GM12878 (cell line): ENCODE results near the gene CPSF4L. TPM values are rescaled to one million over a fixed set of nuclear protein-coding genes. Genes with fewer than 3 reads are reported as not detected.

Experiments used
- ATAC-seq: fragments of 200-7000 bp; cut with Tn5 transposase; 3 replicates; pipeline ENCODE4 v1.9.1; 2020; ENCODE audit warnings: mild to moderate bottlenecking, moderate library complexity
- BruUV-seq: library from RNA; stranded (reverse); fragments of 400-500 nt; replicated peaks from 2 replicates; lab custom pipeline; 2021; lab: Mats Ljungman, UMichigan
- CTCF ChIA-PET: fragments of 300-600 bp; sonication (Branson Sonifier 250); formaldehyde crosslinking; extraction: SDS; loops from one replicate; lab custom pipeline; 2021; ENCODE audit warnings: inconsistent platforms; lab: Yijun Ruan, JAX
- POLR2A ChIA-PET: fragments of 350-600 bp; formaldehyde crosslinking; extraction: SDS; loops from one replicate; lab custom pipeline; 2021; ENCODE audit warnings: inconsistent platforms; lab: Charles Lee
- RAD21 ChIA-PET: fragments of 300-600 bp; sonication (Branson Sonifier 250); formaldehyde crosslinking; loops from one replicate; lab custom pipeline; 2023; ENCODE audit warnings: antibody characterized with exemption; ENCODE audit not compliant: unreplicated experiment; lab: Charles Lee
- SMC1A ChIA-PET: fragments of 300-600 bp; sonication (Branson Sonifier 250); formaldehyde crosslinking; loops from one replicate; lab custom pipeline; 2023; ENCODE audit not compliant: unreplicated experiment, uncharacterized antibody; lab: Charles Lee
- DNase-seq: peaks from one replicate; pipeline ENCODE4 v3.0.0-alpha.2; 2011; ENCODE audit warnings: low read depth, low spot score
- FAIRE-seq: peaks from 3 replicates; lab custom pipeline; 2011; peaks lifted over from hg19 to GRCh38; lab: Jason Lieb, UNC
- H2AFZ ChIP-seq: 2 replicates; pipeline ENCODE4 v1.6.0; 2011; ENCODE audit warnings: low read depth, low read length, control low read depth; ENCODE audit not compliant: control insufficient read depth
- H3K27ac ChIP-seq: 2 replicates; pipeline ENCODE4 v1.5.1; 2011; ENCODE audit warnings: control low read depth; ENCODE audit not compliant: control insufficient read depth, insufficient read depth
- H3K27me3 ChIP-seq, 2 experiments: replicated peaks in 1 of 2; 2 replicates each; pipeline versions ENCODE4 v1.6.0 to v1.6.1; 2011; ENCODE audit warnings: low read length in 1 of 2; ENCODE audit not compliant: control insufficient read depth in 2 of 2, insufficient read depth in 2 of 2
- H3K36me3 ChIP-seq, 2 experiments: 2 replicates each; pipeline ENCODE4 v1.5.1; 2011; ENCODE audit warnings: low read length in 1 of 2; ENCODE audit not compliant: control insufficient read depth in 2 of 2, insufficient read depth in 2 of 2
- H3K4me1 ChIP-seq: 2 replicates; pipeline ENCODE4 v1.6.1; 2011; ENCODE audit warnings: mild to moderate bottlenecking, low read length, moderate library complexity, mixed read lengths; ENCODE audit not compliant: control insufficient read depth, insufficient read depth
- H3K4me2 ChIP-seq: 2 replicates; pipeline ENCODE4 v1.6.0; 2011; ENCODE audit warnings: control low read depth; ENCODE audit not compliant: control insufficient read depth, insufficient read depth
- H3K4me3 ChIP-seq: fragments of 200-600 bp; sonication (generic); 2 replicates; pipeline ENCODE4 v1.5.1; 2016
- H3K79me2 ChIP-seq: 2 replicates; pipeline ENCODE4 v1.6.0; 2011; ENCODE audit warnings: low read length; ENCODE audit not compliant: control insufficient read depth, insufficient read depth
- H3K9ac ChIP-seq: 2 replicates; pipeline ENCODE4 v1.8.0; 2011; ENCODE audit warnings: low read length, control low read depth, mixed read lengths; ENCODE audit not compliant: control insufficient read depth, insufficient read depth
- H3K9me3 ChIP-seq: replicated peaks from 3 replicates; pipeline ENCODE4 v1.5.1; 2011; ENCODE audit warnings: mild to moderate bottlenecking, low read length; ENCODE audit not compliant: control insufficient read depth, insufficient read depth
- H4K20me1 ChIP-seq: 2 replicates; pipeline ENCODE4 v1.6.0; 2011; ENCODE audit not compliant: control insufficient read depth, insufficient read depth
- BCL11A ChIP-seq: IDR thresholded peaks from 2 replicates; pipeline ENCODE4 v1.6.1; 2011; ENCODE audit warnings: low read depth, low read length
- BRCA1 ChIP-seq: IDR thresholded peaks from 2 replicates; pipeline ENCODE4 v1.6.1; 2011; ENCODE audit warnings: low read depth, low read length, improper control_type of control experiment
- CBFB ChIP-seq: IDR thresholded peaks from 2 replicates; pipeline ENCODE4 v1.6.1; 2016; ENCODE audit warnings: antibody characterized with exemption, low read depth
- CBX5 ChIP-seq: sonication (generic); IDR thresholded peaks from 2 replicates; pipeline ENCODE4 v1.6.1; 2016; ENCODE audit warnings: low read depth, moderate library complexity, mild to moderate bottlenecking, inconsistent platforms
- FOXM1 ChIP-seq: IDR thresholded peaks from 2 replicates; pipeline ENCODE4 v1.6.1; 2012; ENCODE audit warnings: low read depth, mild to moderate bottlenecking, inconsistent platforms, low read length, moderate library complexity
- HSF1 ChIP-seq: fragments of 150-350 bp; IDR thresholded peaks from 2 replicates; pipeline ENCODE4 v1.6.1; 2014; ENCODE audit warnings: mild to moderate bottlenecking, low read depth, low read length
- KAT2A ChIP-seq: conservative IDR thresholded peaks from 2 replicates; pipeline ENCODE4 v1.6.1; 2011; ENCODE audit warnings: low read depth, low read length; ENCODE audit not compliant: control insufficient read depth
- MEF2A ChIP-seq: IDR thresholded peaks from 2 replicates; pipeline ENCODE4 v1.6.1; 2011; ENCODE audit warnings: low read depth, mild to moderate bottlenecking, low read length, moderate library complexity; ENCODE audit not compliant: insufficient read depth
- NFIC ChIP-seq: IDR thresholded peaks from 2 replicates; pipeline ENCODE4 v1.6.1; 2012; ENCODE audit warnings: low read depth, mild to moderate bottlenecking, inconsistent platforms, low read length, moderate library complexity
- ZBTB4 ChIP-seq: fragments of 450-650 bp; formaldehyde crosslinking; IDR thresholded peaks from 2 replicates; pipeline ENCODE4 v1.4.0; 2022; ENCODE audit warnings: mild to moderate bottlenecking, moderate library complexity
- ZNF207 ChIP-seq: fragments of 450-650 bp; IDR thresholded peaks from 2 replicates; pipeline ENCODE4 v1.6.1; 2014; ENCODE audit warnings: antibody characterized with exemption, mild to moderate bottlenecking, borderline replicate concordance
- WGBS: methylation state at CpG from one replicate; pipeline ENCODE4 v1.1.6; 2016; ENCODE audit warnings: low lambda C conversion rate; ENCODE audit not compliant: insufficient replicate concordance, insufficient coverage; ENCODE audit errors: missing lambda C conversion rate; 5-methylcytosine and 5-hydroxymethylcytosine counted together
- in situ Hi-C: fragments of 300-500 bp; cut with MboI; formaldehyde crosslinking; loops from 9 replicates; pipeline ENCODE4 v1.14.3; 2018; ENCODE audit warnings: mixed read lengths
- intact Hi-C: fragments of 100-400 bp; cut with micrococcal nuclease; formaldehyde crosslinking; loops from one replicate; pipeline ENCODE4 v1.14.2; 2022; ENCODE audit not compliant: unreplicated experiment
- polyA plus RNA-seq, 11 experiments: library from polyadenylated mRNA; depleted of rRNA in 4 of 11; unstranded in 6 of 11; stranded (reverse) in 5 of 11; fragments of >200 nt; fragmentation: Nextera tagmentation in 4 of 11; fragmentation: Illumina TruSeq in 1 of 11; extraction: Ambion mirVana in 4 of 11; extraction: Trizol in 1 of 11; gene quantifications; 1 replicate in 1 of 11; 2 replicates in 10 of 11; pipeline versions ENCODE4 v1.2.1 to v1.2.3, GENCODE V29; 2011 to 2016; ENCODE audit warnings: inconsistent platforms in 2 of 11, missing spikeins in 2 of 11, low read depth in 1 of 11
- total RNA-seq, 4 experiments: library from RNA; depleted of rRNA in 3 of 4; stranded (reverse); fragments of >200 nt in 3 of 4; fragmentation: Illumina TruSeq in 1 of 4; extraction: Trizol in 1 of 4; gene quantifications; 2 replicates each; pipeline versions ENCODE4 v1.2.1 to v1.2.3, GENCODE V29; 2013 to 2021

CPSF4L gene
- total and polyA plus RNA-seq, 10 of the 15 experiments (the other 5 are each of a cell fraction or from before 2014, with no cell fraction given), result not detected

DNA sequence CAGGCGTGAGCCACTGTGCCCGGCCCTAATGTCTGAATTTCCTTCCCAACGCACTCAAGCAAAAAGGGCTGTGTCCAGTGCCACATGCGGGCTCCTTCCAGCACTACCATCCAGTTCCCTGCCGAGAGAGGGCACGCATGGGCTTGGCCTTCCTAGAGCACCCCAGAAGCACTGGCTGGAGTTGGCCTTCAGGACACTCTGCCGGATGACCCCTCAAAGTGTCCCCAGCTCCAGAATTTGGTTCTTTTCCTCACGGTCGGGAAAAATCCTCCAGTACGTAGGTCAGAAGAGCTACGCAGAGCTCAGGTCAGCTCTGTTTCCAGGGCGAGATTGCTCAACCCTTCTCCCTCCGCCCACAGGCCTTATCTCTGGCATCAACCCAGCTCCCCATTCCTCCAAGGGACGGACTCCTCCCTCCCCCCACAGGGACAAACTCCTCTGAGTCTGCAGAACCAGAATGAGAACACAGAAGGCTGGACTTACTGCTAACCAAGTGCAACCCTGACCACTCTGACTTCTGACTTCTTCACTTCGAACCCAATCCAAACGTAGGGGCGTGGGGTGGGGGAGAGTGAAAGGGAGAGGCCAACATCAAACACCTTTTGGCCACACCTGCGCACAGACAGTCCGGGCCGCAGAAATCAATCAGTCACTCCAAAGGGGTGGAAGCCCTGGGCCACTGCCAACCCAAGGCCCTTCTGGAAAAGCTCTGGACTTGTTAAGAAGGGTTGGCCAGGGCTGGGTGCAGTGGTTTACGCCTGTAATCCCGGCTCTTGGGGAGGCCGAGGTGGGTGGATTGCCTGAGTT is 46.5 kb upstream of the CPSF4L start:
- H2AFZ ChIP-seq, result no peak overlapping the region

DNA sequence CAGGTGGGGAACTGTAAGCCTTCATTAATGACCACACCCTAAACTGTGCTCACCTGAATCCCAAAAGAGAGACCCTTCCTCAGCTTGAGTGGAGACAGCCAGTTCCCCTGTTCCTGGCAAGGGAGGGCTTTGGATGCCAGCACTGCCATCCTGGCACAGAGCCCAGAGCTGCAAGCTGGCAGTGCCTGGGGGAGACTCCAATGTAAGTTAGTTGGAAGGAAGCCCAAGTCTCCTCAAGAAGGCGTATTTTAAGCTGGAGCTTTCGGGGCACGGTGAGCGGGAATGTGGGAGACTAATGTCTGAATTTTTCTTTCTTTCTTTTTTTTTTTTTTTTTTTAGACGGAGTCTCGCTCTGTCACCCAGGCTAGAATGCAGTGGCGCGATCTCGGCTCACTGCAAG is 45.5 kb upstream of the CPSF4L start:
- BruUV-seq, result no TSS peak
- Histone ChIP-seq H4K20me1 (no peaks in the 10 kb centered on the region), H3K9ac (no peak overlapping the region), H3K36me3 (no peaks in the 10 kb centered on the region), H3K4me1 (peaks cover 5% of the 10 kb centered on the region; the same call in 1 of the 2 replicates), H3K27me3 (no peaks in the 10 kb centered on the region), H3K79me2 (peaks cover 25% of the 10 kb centered on the region), H2AFZ (no peak overlapping the region), H3K9me3 (no peaks in the 10 kb centered on the region), H3K4me3 (no peak overlapping the region), H3K27ac (no peak overlapping the region), H3K4me2 (no peak overlapping the region)
- WGBS, result 98% methylated on average over 4 of the region's 9 CpGs
- in situ Hi-C loops (loop anchor here (5.0 kb wide), 1 partner anchor 35 kb away; no protein-coding TSS in a partner anchor), intact Hi-C loops (no loop called here)
- ChIA-PET SMC1A (interaction anchor here (0.8 to 2.1 kb wide), 8 partner anchors 8 to 51 kb away, joined by 3 to 6 read pairs (median 4); no protein-coding TSS in a partner anchor), POLR2A (interaction anchor here (0.7 to 4.3 kb wide), 7 partner anchors 9 to 38 kb away, joined by 3 to 28 read pairs (median 5); no protein-coding TSS in a partner anchor), RAD21 (interaction anchor here (0.6 to 2.2 kb wide), 4 partner anchors 16 to 580 kb away, joined by 3 to 9 read pairs (median 4); no protein-coding TSS in a partner anchor), CTCF (interaction anchor here (1.0 to 2.3 kb wide), 2 partner anchors 52 to 747 kb away, joined by 3 to 6 read pairs; no protein-coding TSS in a partner anchor)
- DNase-seq (no peak), ATAC-seq (no peak), FAIRE-seq (no peak)
- TF ChIP-seq CBFB, result no peak
- TF ChIP-seq ZNF207, result no peak
- TF ChIP-seq MEF2A, result no peak
- TF ChIP-seq BRCA1, result no peak
- TF ChIP-seq KAT2A, result no peak
- no peak for TF ChIP-seq NFIC
- TF ChIP-seq ZBTB4 (CRISPR knock-in tag), result no peak
- no peak for TF ChIP-seq HSF1

More for the DNA sequence above, 46.5 kb upstream of the CPSF4L start:
- H3K4me3 ChIP-seq, result peak overlapping the region; percentile 16; the same call in 1 of the 2 replicates
- no peak overlapping the region for H3K9ac ChIP-seq
- H3K36me3 ChIP-seq, result no peaks in the 10 kb centered on the region
- in situ Hi-C loops, result loop anchor here (5.0 kb wide), 1 partner anchor 36 kb away; no protein-coding TSS in a partner anchor
- DNase-seq (no peak), FAIRE-seq (no peak), ATAC-seq (no peak)
- H3K79me2 ChIP-seq, result peaks cover 22% of the 10 kb centered on the region
- H3K4me1 ChIP-seq, result peaks cover 5% of the 10 kb centered on the region; the same call in 1 of the 2 replicates
- H3K4me2 ChIP-seq, result peak overlapping the region; percentile 22; the same call in 1 of the 2 replicates
- no peak overlapping the region for H3K27ac ChIP-seq
- CTCF ChIA-PET, result interaction anchor here (0.9 to 4.7 kb wide), 6 partner anchors 10 to 748 kb away, joined by 3 to 28 read pairs (median 8); no protein-coding TSS in a partner anchor
- H3K27me3 ChIP-seq, result no peaks in the 10 kb centered on the region
- intact Hi-C loops, result no loop called here
- no peaks in the 10 kb centered on the region for H3K9me3 ChIP-seq
- H4K20me1 ChIP-seq, result no peaks in the 10 kb centered on the region
- POLR2A ChIA-PET, result interaction anchor here (0.6 to 4.3 kb wide), 7 partner anchors 10 to 144 kb away, joined by 3 to 28 read pairs (median 5); partner anchors contain the start of gene SSTR2
- RAD21 ChIA-PET, result interaction anchor here (0.6 to 3.4 kb wide), 7 partner anchors 9 to 527 kb away, joined by 3 to 32 read pairs (median 4); no protein-coding TSS in a partner anchor
- TSS peak; percentile 11 for BruUV-seq
- SMC1A ChIA-PET, result interaction anchor here (1.4 to 2.1 kb wide), 4 partner anchors 11 to 62 kb away, joined by 4 to 6 read pairs (median 6); no protein-coding TSS in a partner anchor
- 94% methylated on average over 23 of the region's 23 CpGs for WGBS
- TF ChIP-seq CBX5 (no peak), FOXM1 (no peak), BCL11A (no peak)
